Loucy (cell line): ENCODE data around the gene GRAMD4.
A peak's percentile ranks its signal among the peaks of the same experiment; 100 is the strongest.

Experiments
- H2AFZ ChIP-seq: fragments of 200-600 bp; sonication (generic); 2 replicates; pipeline ENCODE4 v1.6.0; 2016; ENCODE audit warnings: antibody characterized with exemption, mild to moderate bottlenecking, low read length, moderate library complexity
- H3F3A ChIP-seq: fragments of 200-600 bp; 2 replicates; pipeline ENCODE4 v1.6.0; 2016; ENCODE audit warnings: antibody characterized with exemption, low read depth, mild to moderate bottlenecking
- H3K27me3 ChIP-seq: fragments of 200-600 bp; sonication (generic); 2 replicates; pipeline ENCODE4 v1.6.1; 2014; ENCODE audit warnings: low read length, mild to moderate bottlenecking; ENCODE audit not compliant: insufficient read depth, poor library complexity, severe bottlenecking
- H3K36me3 ChIP-seq: fragments of 200-600 bp; sonication (generic); 2 replicates; pipeline ENCODE4 v1.6.1; 2016; ENCODE audit warnings: low read length; ENCODE audit not compliant: insufficient read depth
- H3K4me1 ChIP-seq: fragments of 200-600 bp; sonication (generic); 2 replicates; pipeline ENCODE4 v1.5.1; 2014; ENCODE audit warnings: low read length, mild to moderate bottlenecking; ENCODE audit not compliant: insufficient read depth, poor library complexity, severe bottlenecking
- H3K4me2 ChIP-seq: fragments of 200-600 bp; sonication (generic); 2 replicates; pipeline ENCODE4 v1.6.0; 2014; ENCODE audit warnings: antibody characterized with exemption, low read length, low read depth, mild to moderate bottlenecking; ENCODE audit not compliant: poor library complexity, severe bottlenecking
- H3K4me3 ChIP-seq: fragments of 200-600 bp; sonication (generic); 2 replicates; pipeline ENCODE4 v1.5.1; 2014; ENCODE audit warnings: low read length, mild to moderate bottlenecking, mixed read lengths; ENCODE audit not compliant: poor library complexity, severe bottlenecking
- H3K79me2 ChIP-seq: fragments of 200-600 bp; sonication (generic); 2 replicates; pipeline ENCODE4 v1.6.1; 2014; ENCODE audit warnings: low read length; ENCODE audit not compliant: insufficient read depth
- H3K9ac ChIP-seq: fragments of 200-600 bp; sonication (generic); 2 replicates; pipeline ENCODE4 v1.6.0; 2014; ENCODE audit warnings: mild to moderate bottlenecking, low read depth, low read length, moderate library complexity; ENCODE audit not compliant: poor library complexity, severe bottlenecking
- H3K9me2 ChIP-seq: fragments of 200-600 bp; sonication (generic); replicated peaks from 2 replicates; pipeline ENCODE4 v1.6.1; 2016; ENCODE audit warnings: low read depth, low read length, mixed read lengths
- H3K9me3 ChIP-seq: fragments of 200-600 bp; sonication (generic); 2 replicates; pipeline ENCODE4 v1.6.1; 2014; ENCODE audit warnings: mild to moderate bottlenecking, antibody characterized with exemption, low read length, low read depth; ENCODE audit not compliant: insufficient read depth
- H4K20me1 ChIP-seq: fragments of 200-600 bp; sonication (generic); 2 replicates; pipeline ENCODE4 v1.6.0; 2014; ENCODE audit warnings: antibody characterized with exemption, low read length, mild to moderate bottlenecking; ENCODE audit not compliant: insufficient read depth, poor library complexity, severe bottlenecking
- EZH2phosphoT487 ChIP-seq: fragments of 200-600 bp; IDR thresholded peaks from 2 replicates; pipeline ENCODE4 v1.6.1; 2018; ENCODE audit warnings: antibody characterized with exemption, mild to moderate bottlenecking, moderate library complexity, borderline replicate concordance
- TF ChIP-seq, protein P1 (sequence below): fragments of 200-600 bp; sonication (generic); conservative IDR thresholded peaks from 2 replicates; pipeline ENCODE4 v1.5.1; 2014; ENCODE audit warnings: mild to moderate bottlenecking, antibody characterized with exemption, low read length

The GRAMD4 gene

DNA sequence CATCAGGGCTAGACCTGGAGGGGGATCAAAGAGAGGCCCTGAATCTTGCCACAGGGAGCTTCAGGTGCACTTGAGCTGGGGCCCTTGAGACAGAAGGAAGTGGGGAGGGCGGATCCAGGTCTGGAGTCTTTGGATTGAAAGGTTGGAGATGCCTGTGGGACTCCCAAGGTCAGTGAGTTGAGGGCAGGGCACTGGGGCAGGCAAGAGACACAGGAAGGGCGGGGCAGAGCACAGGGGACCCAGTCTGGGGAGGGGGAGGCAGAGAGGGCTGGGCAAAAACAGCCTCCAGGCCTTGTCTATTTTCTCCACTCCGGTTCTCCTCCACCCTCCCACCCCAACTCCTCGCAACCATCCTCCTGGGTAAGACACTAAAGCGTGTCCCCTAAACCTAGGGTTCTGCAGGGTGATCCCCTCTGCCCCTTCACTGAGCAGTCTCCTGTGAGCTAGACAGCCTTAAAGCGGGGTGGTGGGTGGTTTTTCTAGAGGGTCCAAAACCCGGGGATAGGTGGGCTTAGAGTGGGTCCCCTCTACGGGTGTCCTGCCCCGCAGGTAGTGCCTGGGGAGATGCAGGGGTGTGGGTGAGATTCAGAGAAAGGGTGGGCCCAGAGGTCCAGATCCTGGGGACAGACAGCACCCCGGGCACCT lies 44.2 kb upstream of the GRAMD4 start:
- Histone ChIP-seq H3K4me1 (peaks cover 45% of the 10 kb centered on the region), H3K9ac (peak overlapping the region; percentile 75), H3F3A (no peaks in the 10 kb centered on the region), H3K4me2 (peak overlapping the region; percentile 81), H3K27me3 (no peaks in the 10 kb centered on the region), H3K9me2 (no peaks in the 10 kb centered on the region), H3K79me2 (peaks cover 31% of the 10 kb centered on the region), H3K9me3 (no peaks in the 10 kb centered on the region), H3K4me3 (peak overlapping the region; percentile 75), H4K20me1 (peaks cover 7% of the 10 kb centered on the region), H3K36me3 (no peaks in the 10 kb centered on the region), H2AFZ (peak overlapping the region; percentile 86)
- TF ChIP-seq, protein P1, sequence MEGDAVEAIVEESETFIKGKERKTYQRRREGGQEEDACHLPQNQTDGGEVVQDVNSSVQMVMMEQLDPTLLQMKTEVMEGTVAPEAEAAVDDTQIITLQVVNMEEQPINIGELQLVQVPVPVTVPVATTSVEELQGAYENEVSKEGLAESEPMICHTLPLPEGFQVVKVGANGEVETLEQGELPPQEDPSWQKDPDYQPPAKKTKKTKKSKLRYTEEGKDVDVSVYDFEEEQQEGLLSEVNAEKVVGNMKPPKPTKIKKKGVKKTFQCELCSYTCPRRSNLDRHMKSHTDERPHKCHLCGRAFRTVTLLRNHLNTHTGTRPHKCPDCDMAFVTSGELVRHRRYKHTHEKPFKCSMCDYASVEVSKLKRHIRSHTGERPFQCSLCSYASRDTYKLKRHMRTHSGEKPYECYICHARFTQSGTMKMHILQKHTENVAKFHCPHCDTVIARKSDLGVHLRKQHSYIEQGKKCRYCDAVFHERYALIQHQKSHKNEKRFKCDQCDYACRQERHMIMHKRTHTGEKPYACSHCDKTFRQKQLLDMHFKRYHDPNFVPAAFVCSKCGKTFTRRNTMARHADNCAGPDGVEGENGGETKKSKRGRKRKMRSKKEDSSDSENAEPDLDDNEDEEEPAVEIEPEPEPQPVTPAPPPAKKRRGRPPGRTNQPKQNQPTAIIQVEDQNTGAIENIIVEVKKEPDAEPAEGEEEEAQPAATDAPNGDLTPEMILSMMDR, result no peak
- no peak for TF ChIP-seq EZH2phosphoT487

DNA sequence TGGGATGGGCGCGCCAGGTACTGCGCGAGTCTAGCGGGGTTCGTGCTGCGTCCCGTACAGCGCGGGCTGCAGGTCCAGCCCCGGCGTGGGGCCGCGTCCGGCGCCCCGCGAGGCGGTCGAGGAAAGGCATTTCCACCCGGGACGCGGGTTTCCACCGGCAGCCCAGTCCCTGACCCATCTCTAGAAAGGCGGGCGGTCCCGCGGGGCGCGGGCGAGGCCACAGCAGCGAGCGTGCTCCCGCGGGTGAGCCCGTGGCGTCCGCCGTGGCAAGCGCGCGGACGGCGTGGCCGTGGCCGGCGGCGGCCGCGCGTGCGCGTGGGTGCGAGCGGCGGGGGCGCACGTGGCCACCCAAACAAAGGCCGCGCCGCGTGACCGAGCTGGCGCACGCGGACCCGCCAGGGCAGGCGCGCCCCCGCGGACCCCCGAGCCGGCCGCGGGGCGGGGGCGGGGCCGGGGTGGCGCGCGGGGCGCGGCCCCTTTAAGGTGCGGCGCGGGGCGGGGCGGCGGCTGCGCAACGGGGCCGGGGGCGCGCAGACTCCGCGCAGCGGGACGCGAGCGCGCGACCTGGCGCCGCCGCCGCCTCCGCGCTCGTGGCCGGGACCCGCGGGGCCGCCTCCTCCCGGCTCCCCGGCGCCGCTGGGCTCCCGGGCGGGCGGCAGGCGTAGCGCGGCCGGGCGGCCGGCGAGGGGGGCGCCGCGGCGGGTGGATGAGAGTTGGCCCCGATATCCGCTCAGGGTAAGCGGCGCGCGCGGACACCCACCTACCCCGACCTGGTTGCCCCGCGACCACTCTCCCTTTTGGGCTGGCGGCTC lies 43.4 kb upstream of the GRAMD4 start:
- H3K4me1 ChIP-seq, result peaks cover 52% of the 10 kb centered on the region
- peak overlapping the region; percentile 81 for H3K4me2 ChIP-seq
- peak overlapping the region; percentile 75 for H3K9ac ChIP-seq
- H4K20me1 ChIP-seq, result peaks cover 9% of the 10 kb centered on the region
- H3F3A ChIP-seq, result no peaks in the 10 kb centered on the region
- no peaks in the 10 kb centered on the region for H3K36me3 ChIP-seq
- peak overlapping the region; percentile 86 for H2AFZ ChIP-seq
- H3K9me3 ChIP-seq, result no peaks in the 10 kb centered on the region
- no peaks in the 10 kb centered on the region for H3K9me2 ChIP-seq
- no peak for TF ChIP-seq EZH2phosphoT487
- TF ChIP-seq, protein P1, result no peak
- peak overlapping the region; percentile 84 for H3K4me3 ChIP-seq
- no peaks in the 10 kb centered on the region for H3K27me3 ChIP-seq
- H3K79me2 ChIP-seq, result peaks cover 38% of the 10 kb centered on the region

DNA sequence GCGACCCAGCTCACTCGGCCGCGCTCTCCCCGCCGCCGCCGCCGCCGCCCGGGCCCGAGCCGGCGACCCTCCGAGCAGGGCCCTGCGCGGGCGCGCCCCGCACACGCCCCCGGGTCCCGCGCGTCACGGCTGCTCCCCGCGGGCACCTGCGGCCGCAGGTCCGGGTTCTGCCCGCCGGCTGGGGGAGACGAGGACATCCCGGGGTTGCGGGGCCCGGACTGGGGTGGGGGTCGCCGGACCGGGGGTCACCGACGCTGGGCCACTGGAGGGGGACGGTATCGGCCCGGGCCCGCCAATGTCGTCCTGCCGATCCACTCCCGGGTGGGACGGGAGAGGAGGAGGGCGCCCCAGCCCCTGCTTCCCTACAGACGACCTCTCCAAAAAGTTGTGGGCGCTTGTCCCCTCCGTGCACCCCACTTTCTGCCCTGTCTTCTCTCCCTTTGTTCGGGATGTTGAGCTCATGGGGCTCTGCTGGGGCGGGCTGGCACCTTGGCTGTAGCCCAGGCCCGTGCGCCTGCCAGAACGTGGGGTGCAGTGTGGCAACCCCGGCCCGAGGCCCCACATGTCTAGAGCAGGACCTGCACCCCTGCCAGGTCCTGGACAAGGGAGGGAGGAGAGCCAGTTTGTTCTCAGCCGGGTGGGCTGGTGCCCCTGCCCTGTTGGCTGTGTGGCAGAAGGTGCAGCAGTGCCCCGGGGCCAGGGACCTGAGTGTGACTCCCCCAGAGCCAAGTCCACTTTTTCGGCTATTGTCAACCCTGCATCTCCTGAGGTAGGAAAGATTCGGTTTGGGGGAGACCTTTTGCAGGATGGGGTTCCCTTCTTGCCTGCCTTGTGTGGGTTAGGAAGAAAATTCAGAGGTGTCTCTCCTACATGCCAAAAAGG lies 42.6 kb upstream of the GRAMD4 start:
- Histone ChIP-seq H3K9ac (peak overlapping the region; percentile 71), H3K79me2 (peaks cover 39% of the 10 kb centered on the region), H3K9me3 (no peaks in the 10 kb centered on the region), H3K4me1 (peaks cover 55% of the 10 kb centered on the region), H3K9me2 (no peaks in the 10 kb centered on the region), H3K4me3 (peak overlapping the region; percentile 84), H3K36me3 (no peaks in the 10 kb centered on the region), H3K27me3 (no peaks in the 10 kb centered on the region), H4K20me1 (peaks cover 13% of the 10 kb centered on the region), H2AFZ (peak overlapping the region; percentile 43; the same call in 1 of the 2 replicates), H3F3A (no peaks in the 10 kb centered on the region), H3K4me2 (peak overlapping the region; percentile 95)
- no peak for TF ChIP-seq EZH2phosphoT487
- TF ChIP-seq, protein P1, result no peak
